HepG2 (cell line): ENCODE results near the gene USP10. TPM values are rescaled to one million over a fixed set of nuclear protein-coding genes. Genes with fewer than 3 reads are reported as not detected.

Source experiments
- ATRX ChIP-seq: sonication (generic); formaldehyde crosslinking; IDR thresholded peaks from 2 replicates; pipeline ENCODE4 v1.4.0; 2020; ENCODE audit warnings: missing genetic modification reagents, borderline replicate concordance
- CBX2 ChIP-seq, 2 experiments: fragments of 200-600 bp in 1 of 2; sonication (generic); formaldehyde crosslinking in 1 of 2; IDR thresholded peaks; 2 replicates each; pipeline versions ENCODE4 v1.7.0 to v1.8.1; 2018 to 2022; ENCODE audit warnings: low read depth in 2 of 2, low read length in 1 of 2, mild to moderate bottlenecking in 1 of 2, missing genetic modification reagents in 1 of 2
- E2F1 ChIP-seq: sonication (generic); formaldehyde crosslinking; IDR thresholded peaks from 2 replicates; pipeline ENCODE4 v1.5.0; 2020; ENCODE audit warnings: missing genetic modification reagents
- HDAC6 ChIP-seq: fragments of 200-600 bp; sonication (generic); IDR thresholded peaks from 2 replicates; pipeline ENCODE4 v1.7.0; 2017; ENCODE audit warnings: mild to moderate bottlenecking, antibody characterized with exemption, low read length, low read depth
- JUN ChIP-seq: sonication (generic); formaldehyde crosslinking; IDR thresholded peaks from 2 replicates; pipeline ENCODE4 v1.4.0; 2020; ENCODE audit warnings: mild to moderate bottlenecking, missing genetic modification reagents
- PBX2 ChIP-seq: IDR thresholded peaks from 2 replicates; pipeline ENCODE4 v1.6.1; 2016; ENCODE audit warnings: control low read depth
- PRPF4 ChIP-seq: fragments of 200-400 bp; formaldehyde crosslinking; IDR thresholded peaks from 2 replicates; pipeline ENCODE4 v1.6.1; 2016; ENCODE audit warnings: low read length, low read depth; ENCODE audit not compliant: poor library complexity, severe bottlenecking
- RCOR2 ChIP-seq: IDR thresholded peaks from 2 replicates; pipeline ENCODE4 v1.6.1; 2016; ENCODE audit warnings: missing biosample characterization, missing genetic modification reagents
- SAP130 ChIP-seq: IDR thresholded peaks from 2 replicates; pipeline ENCODE4 v1.6.1; 2016; ENCODE audit warnings: low read depth
- SMAD9 ChIP-seq: sonication (generic); formaldehyde crosslinking; IDR thresholded peaks from 2 replicates; pipeline ENCODE4 v1.5.1; 2020; ENCODE audit warnings: mild to moderate bottlenecking, missing genetic modification reagents
- SOX5 ChIP-seq: IDR thresholded peaks from 2 replicates; pipeline ENCODE4 v1.6.1; 2016; ENCODE audit warnings: borderline replicate concordance
- THRA ChIP-seq: sonication (generic); formaldehyde crosslinking; IDR thresholded peaks from 2 replicates; pipeline ENCODE4 v1.4.0; 2020; ENCODE audit warnings: missing genetic modification reagents, borderline replicate concordance
- ZFP36 ChIP-seq: fragments of 150-350 bp; IDR thresholded peaks from 2 replicates; pipeline ENCODE4 v1.6.1; 2018; ENCODE audit warnings: borderline replicate concordance, low read length, low read depth; ENCODE audit not compliant: partially characterized antibody
- ZNF256 ChIP-seq: sonication (generic); formaldehyde crosslinking; conservative IDR thresholded peaks from 2 replicates; pipeline ENCODE4 v1.4.0; 2020; ENCODE audit warnings: missing genetic modification reagents
- ZNF276 ChIP-seq: sonication (generic); formaldehyde crosslinking; IDR thresholded peaks from 2 replicates; pipeline ENCODE4 v1.4.0; 2020; ENCODE audit warnings: mild to moderate bottlenecking, low read depth, missing genetic modification reagents
- ZNF563 ChIP-seq: sonication (generic); formaldehyde crosslinking; IDR thresholded peaks from 2 replicates; pipeline ENCODE4 v1.8.0; 2022; ENCODE audit warnings: mild to moderate bottlenecking, moderate library complexity, missing genetic modification reagents
- ZNF598 ChIP-seq: sonication (generic); formaldehyde crosslinking; IDR thresholded peaks from 2 replicates; pipeline ENCODE4 v1.5.1; 2020; ENCODE audit warnings: mild to moderate bottlenecking, missing genetic modification reagents, borderline replicate concordance
- ZNF768 ChIP-seq: sonication (generic); formaldehyde crosslinking; IDR thresholded peaks from 2 replicates; pipeline ENCODE4 v1.4.0; 2020; ENCODE audit warnings: missing genetic modification reagents
- ZNF800 ChIP-seq: sonication (generic); formaldehyde crosslinking; IDR thresholded peaks from 2 replicates; pipeline ENCODE4 v1.4.0; 2020; ENCODE audit warnings: missing genetic modification reagents
- ZSCAN12 ChIP-seq: sonication (generic); formaldehyde crosslinking; IDR thresholded peaks from 2 replicates; pipeline ENCODE4 v1.9.0; 2021; ENCODE audit warnings: mild to moderate bottlenecking, missing genetic modification reagents
- ZSCAN29 ChIP-seq: sonication (generic); formaldehyde crosslinking; conservative IDR thresholded peaks from 2 replicates; pipeline ENCODE4 v1.4.0; 2020; ENCODE audit warnings: mild to moderate bottlenecking, missing genetic modification reagents
- polyA plus RNA-seq, 8 experiments: library from polyadenylated mRNA; depleted of rRNA in 3 of 8; stranded (reverse) in 7 of 8; unstranded in 1 of 8; fragments of >200 nt; fragmentation: Illumina TruSeq in 4 of 8; extraction: Trizol in 4 of 8; gene quantifications; 2 replicates each; pipeline versions ENCODE4 v1.2.1 to v1.2.3, GENCODE V29; 2011 to 2016; ENCODE audit warnings: low read depth in 4 of 8, missing spikeins in 1 of 8, mixed read lengths in 1 of 8; ENCODE audit not compliant: insufficient read depth in 1 of 8
- total RNA-seq, 5 experiments: library from RNA; depleted of rRNA; stranded (reverse); fragments of >200 nt; fragmentation: Illumina TruSeq; extraction: Trizol; gene quantifications; 2 replicates each; pipeline ENCODE4 v1.2.3, GENCODE V29; 2016; ENCODE audit warnings: low read depth in 1 of 5
- TF ChIP-seq, protein P1 (sequence below): sonication (generic); formaldehyde crosslinking; IDR thresholded peaks from 2 replicates; pipeline ENCODE4 v1.4.0; 2020; ENCODE audit warnings: missing genetic modification reagents

USP10 gene
- total and polyA plus RNA-seq, 2 of the 13 experiments (the other 11 are each of a cell fraction or from before 2014, with no cell fraction given) = 79.1 to 122 TPM

- TF ChIP-seq RCOR2 (CRISPR knock-in tag) (no peak), ZNF598 (0 out of 2 replicates have a peak, but pooled peaks have one; percentile 45), ZNF563 (CRISPR knock-in tag) (0 out of 2 replicates have a peak, but pooled peaks have one; percentile 28), SOX5 (no peak), ZNF256 (CRISPR knock-in tag) (no peak), THRA (peak; percentile 14; the same call in 1 of the 2 replicates), ZSCAN29 (CRISPR knock-in tag) (no peak), ZNF768 (CRISPR knock-in tag) (no peak), PBX2 (no peak), SMAD9 (no peak), HDAC6 (no peak), SAP130 (peak; percentile 68), JUN (no peak), PRPF4 (no peak), E2F1 (CRISPR knock-in tag) (no peak), ZFP36 (no peak), CBX2 (IDR thresholded peaks at IDR 0.05; ENCODE audit: low read depth, low read length) (no peak), CBX2 (CRISPR knock-in tag; IDR thresholded peaks at IDR 0.05; ENCODE audit: low read depth) (0 out of 2 replicates have a peak, but pooled peaks have one; percentile 39), ZNF800 (no peak; the same call in 1 of the 2 replicates), ZSCAN12 (CRISPR knock-in tag) (no peak), ATRX (no peak), ZNF276 (CRISPR knock-in tag) (no peak)
- TF ChIP-seq, protein P1, sequence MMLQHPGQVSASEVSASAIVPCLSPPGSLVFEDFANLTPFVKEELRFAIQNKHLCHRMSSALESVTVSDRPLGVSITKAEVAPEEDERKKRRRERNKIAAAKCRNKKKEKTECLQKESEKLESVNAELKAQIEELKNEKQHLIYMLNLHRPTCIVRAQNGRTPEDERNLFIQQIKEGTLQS = no peak
These were observed 38.6 kb downstream of the USP10 start (continued) for GRCh38 chr16:84738255-84739038.
